Fibroblast of pulmonary artery (primary cell): ENCODE data around the gene BCDIN3D.

Experiments
- DNase-seq: peaks from one replicate; pipeline ENCODE4 v3.0.0-alpha.2; 2010; ENCODE audit warnings: low read depth
- H3K4me3 ChIP-seq: replicated peaks from 2 replicates; pipeline ENCODE4 v1.5.1; 2011; ENCODE audit warnings: low read depth, mild to moderate bottlenecking, control low read depth, low read length, moderate library complexity
- CTCF ChIP-seq: IDR thresholded peaks from 2 replicates; pipeline ENCODE4 v1.5.1; 2011; ENCODE audit warnings: mild to moderate bottlenecking, control low read depth, low read length, inconsistent platforms; ENCODE audit errors: missing control alignments

The BCDIN3D gene

GRCh38 chr12:49795654-49796105, 47.2 kb downstream of the BCDIN3D start:
- DNase-seq: no peak
- H3K4me3 ChIP-seq: no peak overlapping the region
- no peak for TF ChIP-seq CTCF

- H3K4me3 ChIP-seq: no peak overlapping the region
- no peak for TF ChIP-seq CTCF
- no peak for DNase-seq
Observed at GRCh38 chr12:49794811-49795653, 47.9 kb downstream of the BCDIN3D start.

GRCh38 chr12:49794021-49794420, 48.9 kb downstream of the BCDIN3D start:
- no peak for TF ChIP-seq CTCF
- no peak overlapping the region for H3K4me3 ChIP-seq

GRCh38 chr12:49793620-49794019, 49.3 kb downstream of the BCDIN3D start:
- no peak for DNase-seq
- no peak for TF ChIP-seq CTCF
- no peak overlapping the region for H3K4me3 ChIP-seq

More at GRCh38 chr12:49794021-49794420, 48.9 kb downstream of the BCDIN3D start:
- no peak for DNase-seq

- no peak for DNase-seq
- no peak for TF ChIP-seq CTCF
- H3K4me3 ChIP-seq: no peak overlapping the region
Observed at GRCh38 chr12:49792976-49793580, 49.8 kb downstream of the BCDIN3D start.

- no peak overlapping the region for H3K4me3 ChIP-seq
- DNase-seq: no peak
- TF ChIP-seq CTCF: no peak
Observed at GRCh38 chr12:49792181-49792970, 50.5 kb downstream of the BCDIN3D start.
